ENCODE measurements around the gene LYRM4. TPM values are rescaled to one million over a fixed set of nuclear protein-coding genes. Genes with fewer than 3 reads are reported as not detected.

LYRM4 gene
- total RNA-seq, 1 experiment from 2014 or later: 37.0 TPM

GRCh38 chr6:5223309-5223708 is 37.4 kb downstream of the LYRM4 start:
- Histone ChIP-seq H3F3A (ENCODE audit: insufficient read depth, low read depth) (no peaks in the 10 kb centered on the region), H3K4me2 (no peak overlapping the region), H3K27me3 (ENCODE audit: insufficient read depth, low read depth) (no peaks in the 10 kb centered on the region), H3K36me3 (ENCODE audit: low read depth) (no peaks in the 10 kb centered on the region), H3K9me3 (ENCODE audit: insufficient read depth, low read depth) (no peaks in the 10 kb centered on the region), H3K4me1 (replicated peaks; ENCODE audit: insufficient read depth) (no peaks in the 10 kb centered on the region), H3K9me2 (ENCODE audit: insufficient read depth) (no peaks in the 10 kb centered on the region), H3K27ac (no peak overlapping the region), H3K4me3 (no peak overlapping the region), H2AFZ (no peak overlapping the region), H4K20me1 (ENCODE audit: insufficient read depth) (no peaks in the 10 kb centered on the region), H3K79me2 (ENCODE audit: low read depth) (no peaks in the 10 kb centered on the region)
- no peak for DNase-seq
- no peak for TF ChIP-seq EZH2 (IDR thresholded peaks at IDR 0.05; ENCODE audit: low read depth)
- no peak for TF ChIP-seq CTCF (conservative IDR thresholded peaks at IDR 0.05)
- ChIA-PET CTCF (no interaction called here), POLR2A (ENCODE audit: unreplicated experiment) (no interaction called here)
- intact Hi-C loops (cut with micrococcal nuclease; ENCODE audit: unreplicated experiment): loop anchor here (10.0 kb wide), 1 partner anchor 1321 kb away; no protein-coding TSS in a partner anchor
- no TSS peak for BruUV-seq (replicated peaks)

GRCh38 chr6:5220443-5220842 is 40.3 kb downstream of the LYRM4 start:
- H4K20me1 ChIP-seq (ENCODE audit: insufficient read depth): no peaks in the 10 kb centered on the region
- H3K4me1 ChIP-seq (replicated peaks; ENCODE audit: insufficient read depth): no peaks in the 10 kb centered on the region
- no peaks in the 10 kb centered on the region for H3F3A ChIP-seq (ENCODE audit: insufficient read depth, low read depth)
- intact Hi-C loops (cut with micrococcal nuclease; ENCODE audit: unreplicated experiment): loop anchor here (10.0 kb wide), 1 partner anchor 1324 kb away; no protein-coding TSS in a partner anchor
- no peaks in the 10 kb centered on the region for H3K79me2 ChIP-seq (ENCODE audit: low read depth)
- no peak overlapping the region for H3K27ac ChIP-seq
- no peaks in the 10 kb centered on the region for H3K9me2 ChIP-seq (ENCODE audit: insufficient read depth)
- H3K36me3 ChIP-seq (ENCODE audit: low read depth): no peaks in the 10 kb centered on the region
- TF ChIP-seq CTCF (conservative IDR thresholded peaks at IDR 0.05): no peak
- TF ChIP-seq EZH2 (IDR thresholded peaks at IDR 0.05; ENCODE audit: low read depth): no peak
- H2AFZ ChIP-seq: no peak overlapping the region
- no peak for DNase-seq
- H3K4me3 ChIP-seq: no peak overlapping the region
- H3K9me3 ChIP-seq (ENCODE audit: insufficient read depth, low read depth): no peaks in the 10 kb centered on the region
- ChIA-PET CTCF (interaction anchor here (0.5 kb wide), 1 partner anchor 46 kb away, joined by 3 read pairs; no protein-coding TSS in a partner anchor), POLR2A (ENCODE audit: unreplicated experiment) (interaction anchor here (0.7 kb wide), 1 partner anchor 130 kb away, joined by 5 read pairs; no protein-coding TSS in a partner anchor)
- BruUV-seq (replicated peaks): no TSS peak
- no peaks in the 10 kb centered on the region for H3K27me3 ChIP-seq (ENCODE audit: insufficient read depth, low read depth)
- H3K4me2 ChIP-seq: no peak overlapping the region

- H3K27ac ChIP-seq: no peak overlapping the region
- BruUV-seq (replicated peaks): no TSS peak
- H3K79me2 ChIP-seq (ENCODE audit: low read depth): no peaks in the 10 kb centered on the region
- no peaks in the 10 kb centered on the region for H3K27me3 ChIP-seq (ENCODE audit: insufficient read depth, low read depth)
- TF ChIP-seq CTCF (conservative IDR thresholded peaks at IDR 0.05) (no peak), EZH2 (IDR thresholded peaks at IDR 0.05; ENCODE audit: low read depth) (no peak)
- H2AFZ ChIP-seq: no peak overlapping the region
- ChIA-PET POLR2A (ENCODE audit: unreplicated experiment) (no interaction called here), CTCF (interaction anchor here (0.6 to 0.7 kb wide), 2 partner anchors 11 to 50 kb away, joined by 3 read pairs; no protein-coding TSS in a partner anchor)
- no peak overlapping the region for H3K4me2 ChIP-seq
- no peak overlapping the region for H3K4me3 ChIP-seq
- no peaks in the 10 kb centered on the region for H4K20me1 ChIP-seq (ENCODE audit: insufficient read depth)
- no peaks in the 10 kb centered on the region for H3K9me2 ChIP-seq (ENCODE audit: insufficient read depth)
- intact Hi-C loops (cut with micrococcal nuclease; ENCODE audit: unreplicated experiment): no loop called here
- no peak for DNase-seq
- H3K9me3 ChIP-seq (ENCODE audit: insufficient read depth, low read depth): no peaks in the 10 kb centered on the region
- H3F3A ChIP-seq (ENCODE audit: insufficient read depth, low read depth): no peaks in the 10 kb centered on the region
- H3K36me3 ChIP-seq (ENCODE audit: low read depth): no peaks in the 10 kb centered on the region
- no peaks in the 10 kb centered on the region for H3K4me1 ChIP-seq (replicated peaks; ENCODE audit: insufficient read depth)
These were observed 41.6 kb downstream of the LYRM4 start for GRCh38 chr6:5219011-5219691.
